Hepatocyte (in vitro differentiated cells): ENCODE results near the gene BPHL.

ENCODE experiments used
- EZH2 ChIP-seq: fragments of 200-600 bp; sonication (generic); IDR thresholded peaks from 2 replicates; pipeline ENCODE4 v1.6.1; 2016; ENCODE audit warnings: antibody characterized with exemption, mild to moderate bottlenecking, borderline replicate concordance
- EZH2phosphoT487 ChIP-seq: fragments of 200-600 bp; sonication (generic); IDR thresholded peaks from one replicate; pipeline ENCODE4 v1.6.1; 2018; ENCODE audit warnings: antibody characterized with exemption, mild to moderate bottlenecking, low read depth, moderate library complexity; ENCODE audit not compliant: unreplicated experiment, severe bottlenecking
- TF ChIP-seq, protein P1 (sequence below): fragments of 200-600 bp; sonication (generic); IDR thresholded peaks from 2 replicates; pipeline ENCODE4 v1.5.1; 2016; ENCODE audit warnings: antibody characterized with exemption, mild to moderate bottlenecking; ENCODE audit not compliant: poor library complexity

DNA sequence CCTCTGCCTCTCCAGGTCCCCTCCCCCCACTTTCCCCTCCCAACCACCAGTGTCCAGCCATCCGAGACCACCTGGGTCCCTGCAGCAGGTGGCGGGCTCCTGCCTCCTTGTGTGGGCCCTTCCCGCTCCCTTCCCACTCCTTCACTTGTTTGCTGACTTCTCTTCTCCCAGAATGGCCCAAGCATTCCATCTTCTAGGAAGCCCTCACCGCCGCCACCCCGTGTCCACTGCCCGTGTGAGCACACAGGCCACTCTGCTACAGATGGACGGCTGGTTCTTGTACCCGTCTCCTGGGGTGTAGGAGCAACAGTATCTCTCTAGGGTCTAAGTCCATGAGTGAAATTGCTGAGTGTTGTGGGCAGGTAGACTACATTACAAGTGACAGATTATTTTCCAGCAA lies 15.0 kb downstream of the BPHL start:
- TF ChIP-seq, protein P1, sequence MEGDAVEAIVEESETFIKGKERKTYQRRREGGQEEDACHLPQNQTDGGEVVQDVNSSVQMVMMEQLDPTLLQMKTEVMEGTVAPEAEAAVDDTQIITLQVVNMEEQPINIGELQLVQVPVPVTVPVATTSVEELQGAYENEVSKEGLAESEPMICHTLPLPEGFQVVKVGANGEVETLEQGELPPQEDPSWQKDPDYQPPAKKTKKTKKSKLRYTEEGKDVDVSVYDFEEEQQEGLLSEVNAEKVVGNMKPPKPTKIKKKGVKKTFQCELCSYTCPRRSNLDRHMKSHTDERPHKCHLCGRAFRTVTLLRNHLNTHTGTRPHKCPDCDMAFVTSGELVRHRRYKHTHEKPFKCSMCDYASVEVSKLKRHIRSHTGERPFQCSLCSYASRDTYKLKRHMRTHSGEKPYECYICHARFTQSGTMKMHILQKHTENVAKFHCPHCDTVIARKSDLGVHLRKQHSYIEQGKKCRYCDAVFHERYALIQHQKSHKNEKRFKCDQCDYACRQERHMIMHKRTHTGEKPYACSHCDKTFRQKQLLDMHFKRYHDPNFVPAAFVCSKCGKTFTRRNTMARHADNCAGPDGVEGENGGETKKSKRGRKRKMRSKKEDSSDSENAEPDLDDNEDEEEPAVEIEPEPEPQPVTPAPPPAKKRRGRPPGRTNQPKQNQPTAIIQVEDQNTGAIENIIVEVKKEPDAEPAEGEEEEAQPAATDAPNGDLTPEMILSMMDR = no peak
- TF ChIP-seq EZH2 (no peak), EZH2phosphoT487 (no peak)
